HUES64 (cell line): ENCODE data around the gene SFXN1.
"Not testable (repeated sequence)": the region's sequence is repeated elsewhere in the genome, so short reads cannot be mapped to it uniquely, and the experiment has no call there.

Experiments
- H3K27ac ChIP-seq: 2 replicates; pipeline ENCODE4 v1.7.0; 2013; ENCODE audit warnings: low read depth, low read length, inconsistent platforms
- H3K27me3 ChIP-seq: 2 replicates; pipeline ENCODE4 v1.6.1; 2013; ENCODE audit warnings: mild to moderate bottlenecking, low read length; ENCODE audit not compliant: insufficient read depth
- H3K36me3 ChIP-seq: 2 replicates; pipeline ENCODE4 v1.6.1; 2013; ENCODE audit warnings: mild to moderate bottlenecking, low read length; ENCODE audit not compliant: insufficient read depth
- H3K4me1 ChIP-seq: 2 replicates; pipeline ENCODE4 v1.6.1; 2013; ENCODE audit warnings: mild to moderate bottlenecking, low read length, moderate library complexity; ENCODE audit not compliant: insufficient read depth
- H3K4me3 ChIP-seq: 2 replicates; pipeline ENCODE4 v1.5.1; 2013; ENCODE audit warnings: mild to moderate bottlenecking, low read length, moderate library complexity
- H3K9ac ChIP-seq: 2 replicates; pipeline ENCODE4 v1.6.1; 2013; ENCODE audit warnings: mild to moderate bottlenecking, low read depth, low read length
- H3K9me3 ChIP-seq: 2 replicates; pipeline ENCODE4 v1.6.1; 2013; ENCODE audit warnings: low read depth, low read length; ENCODE audit not compliant: insufficient read depth
- WGBS: fragments of 150-250, 120-280 bp; methylation state at CpG from one replicate; pipeline ENCODE4 v1.1.7; 2013; ENCODE audit warnings: missing lambda C conversion rate; 5-methylcytosine and 5-hydroxymethylcytosine counted together

SFXN1 gene

DNA sequence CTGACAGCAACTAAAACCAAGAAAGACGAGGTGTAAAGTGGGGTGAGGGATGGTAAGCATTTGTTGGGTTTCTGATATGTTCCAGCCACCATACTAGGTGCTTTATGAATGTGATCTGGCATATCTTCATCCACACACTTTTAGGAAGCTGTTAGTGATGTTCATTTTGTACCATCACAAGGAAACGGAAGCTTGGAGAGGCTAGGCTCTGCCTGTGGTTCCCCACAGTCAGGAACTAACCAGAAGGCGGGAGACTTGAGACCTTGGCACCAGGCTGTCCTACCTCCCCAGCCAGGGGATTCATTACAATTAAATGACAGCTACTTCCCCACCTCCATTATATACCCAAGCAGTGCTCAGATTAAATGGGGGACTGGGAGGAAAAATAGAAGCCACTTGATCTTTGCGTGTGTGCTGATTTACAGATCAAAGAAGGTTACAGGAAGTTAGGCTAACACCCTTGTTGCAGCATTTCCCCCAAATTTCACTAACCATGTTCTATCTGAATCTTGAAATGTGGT is 43.0 kb downstream of the SFXN1 start:
- no peaks in the 10 kb centered on the region for H3K9me3 ChIP-seq
- no peaks in the 10 kb centered on the region for H3K27me3 ChIP-seq
- H3K36me3 ChIP-seq: peaks cover 97% of the 10 kb centered on the region
- no peak overlapping the region for H3K27ac ChIP-seq
- no peak overlapping the region for H3K9ac ChIP-seq
- H3K4me1 ChIP-seq: no peaks in the 10 kb centered on the region
- 92% methylated on average over 3 of the region's 4 CpGs for WGBS
- no peak overlapping the region for H3K4me3 ChIP-seq

DNA sequence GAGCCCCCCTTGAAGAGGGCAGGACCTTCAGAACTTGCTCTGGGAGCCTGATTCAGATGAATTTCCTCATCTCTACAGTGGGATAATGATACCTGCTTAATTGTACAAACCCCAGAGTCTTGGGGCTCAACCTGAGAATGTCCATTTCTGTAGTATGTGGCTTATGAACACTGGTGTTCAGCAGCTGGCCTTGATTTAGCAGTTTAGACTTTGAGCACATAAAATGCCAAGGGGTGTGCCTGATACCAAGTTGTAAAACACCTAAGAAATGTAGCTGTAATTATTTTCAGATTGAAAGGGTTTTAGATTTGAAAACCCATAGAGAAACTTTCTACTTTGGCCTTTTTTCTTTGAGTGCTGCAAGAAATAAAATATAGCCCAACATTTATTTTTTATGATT is 44.9 kb downstream of the SFXN1 start:
- no peaks in the 10 kb centered on the region for H3K4me1 ChIP-seq
- no peak overlapping the region for H3K27ac ChIP-seq
- no peaks in the 10 kb centered on the region for H3K9me3 ChIP-seq
- H3K9ac ChIP-seq: no peak overlapping the region
- no peak overlapping the region for H3K4me3 ChIP-seq
- no peaks in the 10 kb centered on the region for H3K27me3 ChIP-seq
- H3K36me3 ChIP-seq: peaks cover 94% of the 10 kb centered on the region

DNA sequence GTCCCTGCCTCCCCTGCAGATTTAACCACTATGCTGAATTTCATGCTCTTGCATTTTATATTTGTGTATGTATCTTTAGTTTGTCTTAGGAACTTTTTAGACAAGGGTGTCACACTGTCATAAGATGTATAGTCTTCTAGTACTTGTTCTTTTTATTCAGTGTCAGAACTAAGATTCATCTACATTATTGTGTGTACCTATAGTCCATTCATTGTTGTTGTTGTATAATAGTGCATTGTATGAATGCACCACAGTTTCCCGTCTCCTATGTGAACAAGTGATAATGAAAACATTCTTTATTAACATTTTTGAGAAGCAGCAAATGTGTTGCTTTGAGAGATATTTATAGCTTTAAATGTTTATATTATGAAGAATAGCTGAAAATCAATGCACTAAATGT is 45.9 kb downstream of the SFXN1 start:
- no peaks in the 10 kb centered on the region for H3K9me3 ChIP-seq
- H3K27ac ChIP-seq: no peak overlapping the region
- no peaks in the 10 kb centered on the region for H3K27me3 ChIP-seq
- WGBS: no CpG with 5 or more reads among the region's 1 CpG
- no peak overlapping the region for H3K4me3 ChIP-seq
- no peak overlapping the region for H3K9ac ChIP-seq
- H3K4me1 ChIP-seq: no peaks in the 10 kb centered on the region
- H3K36me3 ChIP-seq: peaks cover 91% of the 10 kb centered on the region

DNA sequence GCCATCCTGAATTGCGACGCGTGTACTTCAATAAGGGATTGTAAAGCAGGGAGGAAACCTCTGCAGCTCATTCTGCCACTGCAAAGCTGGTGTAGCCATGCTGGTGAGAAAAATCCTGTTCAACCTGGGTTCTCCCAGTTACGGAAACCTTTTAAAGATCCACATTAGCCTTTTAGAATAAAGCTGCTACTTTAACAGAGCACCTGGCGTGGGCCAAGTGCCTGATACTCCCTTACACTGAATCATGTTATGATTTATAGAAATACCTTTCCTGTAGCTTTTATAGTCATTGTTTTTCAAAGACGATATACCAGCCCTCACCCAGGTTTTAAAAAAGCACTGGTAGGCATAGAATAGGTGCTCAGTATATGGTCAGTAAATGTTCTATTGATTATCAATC is 48.3 kb downstream of the SFXN1 start:
- Histone ChIP-seq H3K27me3 (no peaks in the 10 kb centered on the region), H3K9ac (no peak overlapping the region), H3K9me3 (no peaks in the 10 kb centered on the region), H3K27ac (no peak overlapping the region), H3K4me3 (no peak overlapping the region), H3K36me3 (peaks cover 72% of the 10 kb centered on the region), H3K4me1 (no peaks in the 10 kb centered on the region)
- 97% methylated on average over 5 of the region's 6 CpGs for WGBS

DNA sequence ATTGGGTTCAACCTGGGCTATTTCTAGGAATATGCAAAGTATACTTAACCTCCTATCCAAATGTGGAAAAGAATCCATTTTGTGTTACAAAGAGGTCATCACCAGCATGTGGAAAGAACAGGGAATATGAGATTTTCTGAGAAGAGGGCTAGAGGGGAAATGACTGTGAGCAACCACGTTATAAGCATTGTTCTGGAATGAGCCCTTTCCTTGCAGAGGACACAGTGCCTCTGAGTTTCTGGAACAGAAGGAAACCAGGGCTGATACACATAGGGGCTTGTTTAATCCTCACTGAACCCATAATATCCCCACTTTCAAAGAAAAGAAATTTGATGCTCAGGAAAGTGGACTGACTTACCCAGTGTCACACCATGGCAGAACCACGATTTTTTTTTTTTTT is 53.0 kb downstream of the SFXN1 start:
- H3K9ac ChIP-seq: no peak overlapping the region
- H3K36me3 ChIP-seq: peaks cover 28% of the 10 kb centered on the region
- 83% methylated on average over 2 of the region's 2 CpGs for WGBS
- peaks cover 14% of the 10 kb centered on the region; the same call in 1 of the 2 replicates for H3K4me1 ChIP-seq
- H3K27ac ChIP-seq: no peak overlapping the region
- no peaks in the 10 kb centered on the region for H3K27me3 ChIP-seq
- H3K9me3 ChIP-seq: no peaks in the 10 kb centered on the region
- no peak overlapping the region for H3K4me3 ChIP-seq

DNA sequence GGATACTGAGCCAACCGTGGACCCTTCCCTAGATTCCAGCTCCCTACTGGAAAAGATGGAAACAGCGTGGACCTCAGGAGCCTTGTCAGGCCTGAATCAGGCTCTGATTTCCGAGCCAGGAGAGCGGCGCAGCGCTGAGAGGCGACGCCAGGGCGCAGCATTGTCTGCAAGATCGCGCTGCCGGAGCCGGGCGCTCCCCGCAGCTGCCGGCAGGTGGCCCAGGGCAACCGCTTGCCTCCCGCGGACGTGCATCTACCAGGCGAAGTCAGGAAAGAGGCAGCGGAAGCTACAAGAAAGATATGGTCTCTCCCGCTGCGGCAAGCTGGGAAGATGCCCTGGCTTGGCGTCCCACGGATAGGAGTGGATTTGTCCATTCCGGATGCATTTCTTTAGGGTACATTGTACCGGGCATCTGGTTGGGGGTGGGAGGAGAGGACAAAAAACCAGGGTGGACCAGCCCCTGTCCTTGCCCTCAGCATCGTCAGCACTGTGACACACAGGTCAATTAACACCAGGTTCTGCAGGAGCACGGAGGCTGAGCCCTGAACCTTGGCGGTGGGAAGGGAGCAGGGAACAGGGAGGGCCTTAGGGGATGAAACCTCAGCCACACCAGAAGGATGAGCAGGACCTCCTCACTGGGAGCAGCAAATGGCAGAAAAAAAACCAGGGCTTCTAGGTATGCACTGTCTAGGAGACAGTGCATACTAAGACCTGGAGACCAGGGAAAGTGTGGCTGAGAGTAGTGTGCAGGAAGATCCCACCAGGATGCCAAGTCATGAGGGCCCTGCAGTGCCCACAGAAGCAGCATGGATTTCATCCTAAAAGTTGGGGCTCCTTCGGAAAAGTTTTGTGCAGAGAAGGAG is 55.9 kb downstream of the SFXN1 start:
- Histone ChIP-seq H3K27me3 (no peaks in the 10 kb centered on the region), H3K4me3 (no peak overlapping the region)
- WGBS: 5% methylated on average over 32 of the region's 32 CpGs

DNA sequence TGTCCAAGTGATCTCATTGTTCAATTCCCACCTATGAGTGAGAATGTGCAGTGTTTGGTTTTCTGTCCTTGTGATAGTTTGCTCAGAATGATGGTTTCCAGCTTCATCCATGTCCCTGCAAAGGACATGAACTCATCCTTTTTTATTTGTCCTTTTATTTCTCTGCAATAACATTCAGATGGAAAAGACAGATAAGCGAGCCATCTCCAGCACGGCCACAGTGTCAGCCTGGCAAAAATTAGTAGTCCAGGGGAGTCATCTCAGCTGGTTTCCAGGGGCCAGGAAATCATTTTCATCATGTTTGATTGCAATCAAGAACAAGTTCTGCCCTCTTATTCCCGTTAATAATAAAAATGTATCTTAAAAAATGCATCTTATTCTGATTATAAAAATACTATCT is 57.0 kb downstream of the SFXN1 start:
- not testable (repeated sequence) for H3K9me3 ChIP-seq, H3K36me3 ChIP-seq, H3K4me3 ChIP-seq, H3K27ac ChIP-seq, H3K9ac ChIP-seq, H3K27me3 ChIP-seq
- peaks cover 24% of the 10 kb centered on the region for H3K4me1 ChIP-seq
- 95% methylated on average over 2 of the region's 3 CpGs for WGBS

More for the DNA sequence above, 55.9 kb downstream of the SFXN1 start:
- 0 out of 2 replicates have a peak, but pooled peaks cover 6% of the 10 kb centered on the region for H3K36me3 ChIP-seq
- H3K27ac ChIP-seq: no peak overlapping the region
- H3K9ac ChIP-seq: no peak overlapping the region
- H3K4me1 ChIP-seq: peaks cover 18% of the 10 kb centered on the region; the same call in 1 of the 2 replicates
- no peaks in the 10 kb centered on the region for H3K9me3 ChIP-seq

DNA sequence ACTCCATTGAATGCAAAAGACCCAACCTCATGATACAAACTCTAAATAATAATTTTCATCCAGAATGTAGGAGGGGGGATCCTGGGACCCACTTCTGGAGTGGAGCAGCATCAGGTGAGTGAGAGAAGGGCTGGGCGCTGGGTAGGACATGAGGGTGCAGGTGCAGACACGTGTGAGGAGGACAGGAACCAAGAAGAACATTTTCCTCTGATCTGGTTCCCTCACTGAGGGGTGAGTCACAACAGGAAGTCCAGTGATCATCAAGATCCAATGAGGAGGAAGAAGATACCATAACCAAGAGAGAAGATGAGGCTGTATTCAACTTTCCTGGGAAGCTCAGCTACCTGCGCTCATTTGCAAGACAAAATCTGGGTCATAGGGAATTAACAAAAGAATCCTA is 57.4 kb downstream of the SFXN1 start:
- peaks cover 24% of the 10 kb centered on the region for H3K4me1 ChIP-seq
- no peak overlapping the region for H3K4me3 ChIP-seq
- no peak overlapping the region for H3K9ac ChIP-seq
- no peaks in the 10 kb centered on the region for H3K36me3 ChIP-seq
- no peaks in the 10 kb centered on the region for H3K9me3 ChIP-seq
- H3K27me3 ChIP-seq: no peaks in the 10 kb centered on the region
- H3K27ac ChIP-seq: no peak overlapping the region
- WGBS: 79% methylated on average over 3 of the region's 3 CpGs

DNA sequence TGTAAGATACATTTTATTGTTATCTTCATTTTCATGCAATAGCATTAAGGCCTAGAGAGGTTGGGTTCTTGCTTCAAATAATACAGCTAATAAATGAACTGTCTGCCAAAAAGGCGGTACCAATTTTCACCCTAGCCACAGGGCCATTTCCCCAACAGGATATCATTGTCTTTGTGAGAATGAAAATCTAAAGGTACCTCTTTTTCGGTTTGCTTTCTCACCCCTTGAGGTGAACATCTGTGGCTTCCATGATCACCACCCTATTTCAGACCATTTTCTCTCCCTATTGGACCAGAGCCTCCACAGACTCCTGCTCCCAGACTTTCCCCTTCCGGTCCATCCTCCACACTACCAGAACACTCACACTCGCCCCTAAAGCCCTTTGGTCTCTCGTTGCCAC is 60.2 kb downstream of the SFXN1 start:
- H3K27ac ChIP-seq: no peak overlapping the region
- H3K4me1 ChIP-seq: peaks cover 24% of the 10 kb centered on the region
- H3K27me3 ChIP-seq: no peaks in the 10 kb centered on the region
- no peaks in the 10 kb centered on the region for H3K9me3 ChIP-seq
- H3K9ac ChIP-seq: no peak overlapping the region
- WGBS: 90% methylated on average over 5 of the region's 5 CpGs
- no peaks in the 10 kb centered on the region for H3K36me3 ChIP-seq
- no peak overlapping the region for H3K4me3 ChIP-seq

DNA sequence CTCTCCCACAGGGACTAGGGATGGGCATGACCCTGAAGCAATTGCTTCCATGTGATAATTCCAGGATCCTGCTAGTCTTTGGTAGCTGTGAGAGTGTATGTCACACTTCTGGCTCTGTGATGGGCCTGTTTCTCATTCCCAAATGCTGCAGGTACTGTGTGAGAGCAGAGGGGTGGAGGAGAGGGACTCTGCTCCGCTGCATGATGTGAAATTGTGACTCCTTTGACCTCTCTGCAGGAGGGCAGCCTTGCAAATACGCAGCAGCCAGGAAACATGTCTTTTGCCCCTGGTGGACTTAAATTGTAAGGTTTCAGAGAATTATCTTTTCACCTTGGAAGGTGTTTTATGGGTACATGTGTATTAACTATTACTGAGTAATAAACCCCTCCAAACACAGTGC is 61.6 kb downstream of the SFXN1 start:
- no peaks in the 10 kb centered on the region for H3K9me3 ChIP-seq
- H3K27ac ChIP-seq: no peak overlapping the region
- H3K9ac ChIP-seq: no peak overlapping the region
- H3K36me3 ChIP-seq: no peaks in the 10 kb centered on the region
- H3K27me3 ChIP-seq: no peaks in the 10 kb centered on the region
- peaks cover 17% of the 10 kb centered on the region for H3K4me1 ChIP-seq
- 54% methylated on average over 2 of the region's 2 CpGs for WGBS
- no peak overlapping the region for H3K4me3 ChIP-seq

DNA sequence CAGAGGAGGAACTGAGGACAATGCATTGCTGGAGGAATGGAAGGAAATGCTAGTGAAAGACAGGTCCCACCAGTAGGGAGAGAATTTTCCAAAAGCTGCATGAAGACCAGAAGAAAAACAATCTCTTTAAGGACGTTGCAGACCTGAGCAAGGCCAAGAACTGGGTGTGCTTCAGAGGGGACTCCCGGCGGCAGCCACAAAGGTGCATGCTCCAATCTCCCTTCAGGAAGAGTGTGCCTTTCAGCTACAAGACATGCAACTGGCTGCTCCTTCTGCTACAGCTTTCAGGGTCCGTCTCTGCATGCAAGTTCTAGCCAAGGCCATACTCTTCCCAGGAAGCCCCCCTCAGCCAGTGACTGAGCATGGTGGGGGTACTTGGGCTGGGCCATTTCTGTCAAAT is 62.9 kb downstream of the SFXN1 start:
- no peak overlapping the region for H3K27ac ChIP-seq
- no peak overlapping the region for H3K9ac ChIP-seq
- WGBS: 65% methylated on average over 4 of the region's 4 CpGs
- peaks cover 11% of the 10 kb centered on the region for H3K4me1 ChIP-seq
- no peaks in the 10 kb centered on the region for H3K27me3 ChIP-seq
- H3K36me3 ChIP-seq: no peaks in the 10 kb centered on the region
- no peak overlapping the region for H3K4me3 ChIP-seq
- H3K9me3 ChIP-seq: no peaks in the 10 kb centered on the region
